ENCODE measurements around the gene TSPAN4.

Gene TSPAN4

GRCh38 chr11:828506-829175 lies 14.0 kb upstream of the TSPAN4 start:
- no peak for DNase-seq (ENCODE audit: low read depth in 2 of 2)
- H3K4me3 ChIP-seq (replicated peaks in 1 of 2; ENCODE audit: low read depth in 2 of 2, low read length in 2 of 2), result no peak overlapping the region
- no peak for TF ChIP-seq CTCF (IDR thresholded peaks at IDR 0.05; ENCODE audit: low read depth, low read length)

GRCh38 chr11:829176-829846 lies 13.3 kb upstream of the TSPAN4 start:
- DNase-seq (ENCODE audit: low read depth in 2 of 2), result no peak
- H3K4me3 ChIP-seq (replicated peaks in 1 of 2; ENCODE audit: low read depth in 2 of 2, low read length in 2 of 2), result peak overlapping the region; percentile 11 to 18
- no peak for TF ChIP-seq CTCF (IDR thresholded peaks at IDR 0.05; ENCODE audit: low read depth, low read length)

- no peak for DNase-seq (ENCODE audit: low read depth in 2 of 2)
- TF ChIP-seq CTCF (IDR thresholded peaks at IDR 0.05; ENCODE audit: low read depth, low read length), result no peak
- peak overlapping the region; percentile 18 to 19 for H3K4me3 ChIP-seq (replicated peaks in 1 of 2; ENCODE audit: low read depth in 2 of 2, low read length in 2 of 2)
Measured at GRCh38 chr11:829847-830294, 12.8 kb upstream of the TSPAN4 start.

GRCh38 chr11:830295-831117 lies 12.1 kb upstream of the TSPAN4 start:
- H3K4me3 ChIP-seq (replicated peaks in 1 of 2; ENCODE audit: low read depth in 2 of 2, low read length in 2 of 2), result peak overlapping the region; percentile 2 to 24
- TF ChIP-seq CTCF (IDR thresholded peaks at IDR 0.05; ENCODE audit: low read depth, low read length), result no peak
- DNase-seq (ENCODE audit: low read depth in 2 of 2), result peak in 1 of 2 donors; percentile 70

- peak in 1 of 2 donors; percentile 47 for DNase-seq (ENCODE audit: low read depth in 2 of 2)
- H3K4me3 ChIP-seq (replicated peaks in 1 of 2; ENCODE audit: low read depth in 2 of 2, low read length in 2 of 2), result no peak overlapping the region
- no peak for TF ChIP-seq CTCF (IDR thresholded peaks at IDR 0.05; ENCODE audit: low read depth, low read length)
Measured at GRCh38 chr11:831118-831864, 11.4 kb upstream of the TSPAN4 start.

- no peak for DNase-seq (ENCODE audit: low read depth in 2 of 2)
- TF ChIP-seq CTCF (IDR thresholded peaks at IDR 0.05; ENCODE audit: low read depth, low read length), result no peak
- peak overlapping the region; percentile 49 to 59 for H3K4me3 ChIP-seq (replicated peaks in 1 of 2; ENCODE audit: low read depth in 2 of 2, low read length in 2 of 2)
Measured at GRCh38 chr11:831961-832528, 10.6 kb upstream of the TSPAN4 start.
